GM23338 (cell line): ENCODE results near the gene NRP2. TPM values are rescaled to one million over a fixed set of nuclear protein-coding genes. Genes with fewer than 3 reads are reported as not detected.

Experiments used
- ATAC-seq: fragments of 200-7000 bp; cut with Tn5 transposase; 3 replicates; pipeline ENCODE4 v1.9.1; 2020
- DNase-seq: peaks from one replicate; pipeline ENCODE4 v3.0.0-alpha.2; 2015; ENCODE audit warnings: low spot score
- H2AFZ ChIP-seq: fragments of 200-600 bp; sonication (generic); 2 replicates; pipeline ENCODE4 v1.8.0; 2016; ENCODE audit warnings: antibody characterized with exemption, mild to moderate bottlenecking, moderate library complexity
- H3F3A ChIP-seq: fragments of 200-600 bp; sonication (generic); replicated peaks from 2 replicates; pipeline ENCODE4 v1.8.0; 2017; ENCODE audit warnings: antibody characterized with exemption, mixed run types, low read depth
- H3K27ac ChIP-seq: fragments of 200-600 bp; sonication (generic); 2 replicates; pipeline ENCODE4 v1.6.1; 2016; ENCODE audit warnings: low read depth
- H3K27me3 ChIP-seq: fragments of 200-600 bp; sonication (generic); 2 replicates; pipeline ENCODE4 v1.8.0; 2016; ENCODE audit warnings: mild to moderate bottlenecking, mixed run types, moderate library complexity; ENCODE audit not compliant: insufficient read depth
- H3K36me3 ChIP-seq: fragments of 200-600 bp; sonication (generic); 2 replicates; pipeline ENCODE4 v1.8.0; 2016; ENCODE audit warnings: mild to moderate bottlenecking; ENCODE audit not compliant: insufficient read depth
- H3K4me1 ChIP-seq: fragments of 200-600 bp; sonication (generic); 2 replicates; pipeline ENCODE4 v1.8.0; 2016; ENCODE audit warnings: mild to moderate bottlenecking, moderate library complexity; ENCODE audit not compliant: insufficient read depth
- H3K4me2 ChIP-seq: fragments of 200-600 bp; sonication (generic); 2 replicates; pipeline ENCODE4 v1.7.1; 2017; ENCODE audit warnings: mixed run types
- H3K4me3 ChIP-seq: fragments of 200-600 bp; sonication (generic); 2 replicates; pipeline ENCODE4 v1.6.1; 2016; ENCODE audit warnings: mixed run types
- H3K79me2 ChIP-seq: fragments of 200-600 bp; sonication (generic); replicated peaks from 2 replicates; pipeline ENCODE4 v1.8.0; 2017; ENCODE audit warnings: mild to moderate bottlenecking; ENCODE audit not compliant: insufficient read depth
- H3K9me2 ChIP-seq: fragments of 200-600 bp; sonication (generic); 2 replicates; pipeline ENCODE4 v1.8.0; 2017; ENCODE audit not compliant: insufficient read depth
- H4K20me1 ChIP-seq: fragments of 200-600 bp; sonication (generic); replicated peaks from 2 replicates; pipeline ENCODE4 v1.8.0; 2017; ENCODE audit warnings: mild to moderate bottlenecking; ENCODE audit not compliant: insufficient read depth
- H3K27ac Mint-ChIP-seq: 2 replicates; pipeline ENCODE4 v1.8.0; 2020; ENCODE audit warnings: inconsistent platforms, mild to moderate bottlenecking, moderate library complexity, mixed read lengths
- H3K27me3 Mint-ChIP-seq: 3 replicates; pipeline ENCODE4 v1.8.0; 2022; ENCODE audit warnings: low read depth, mild to moderate bottlenecking, moderate library complexity, mixed read lengths, inconsistent platforms; ENCODE audit not compliant: insufficient read depth, poor library complexity
- H3K36me3 Mint-ChIP-seq: 3 replicates; pipeline ENCODE4 v1.8.0; 2021; ENCODE audit warnings: low read depth, mild to moderate bottlenecking, inconsistent platforms, moderate library complexity, mixed read lengths
- H3K4me1 Mint-ChIP-seq: 3 replicates; pipeline ENCODE4 v1.8.0; 2020; ENCODE audit warnings: mild to moderate bottlenecking, inconsistent platforms, mixed read lengths
- H3K4me3 Mint-ChIP-seq: 3 replicates; pipeline ENCODE4 v1.8.0; 2021; ENCODE audit warnings: moderate library complexity, mild to moderate bottlenecking, inconsistent platforms, mixed read lengths
- H3K9me3 Mint-ChIP-seq: 3 replicates; pipeline ENCODE4 v1.8.0; 2020; ENCODE audit warnings: moderate library complexity, mild to moderate bottlenecking, inconsistent platforms, mixed read lengths
- CREB1 ChIP-seq: fragments of 250-450 bp; sonication (Bioruptor Pico); IDR thresholded peaks from 2 replicates; pipeline ENCODE4 v1.5.0; 2020; ENCODE audit warnings: low read depth, mild to moderate bottlenecking, moderate library complexity
- CTCF ChIP-seq, 2 experiments: fragments of 200-600 bp in 1 of 2; sonication (generic) in 1 of 2; conservative IDR thresholded peaks; 2 replicates each; pipeline versions ENCODE4 v1.5.1 to v1.6.1; 2016 to 2017; ENCODE audit warnings: antibody characterized with exemption in 2 of 2, low read depth in 2 of 2, mild to moderate bottlenecking in 2 of 2, moderate library complexity in 1 of 2
- ETS1 ChIP-seq: IDR thresholded peaks from 2 replicates; pipeline ENCODE4 v1.6.1; 2016; ENCODE audit warnings: antibody characterized with exemption
- EZH2 ChIP-seq: fragments of 200-600 bp; sonication (generic); IDR thresholded peaks from one replicate; pipeline ENCODE4 v1.8.0; 2017; ENCODE audit warnings: antibody characterized with exemption, mild to moderate bottlenecking, low read depth; ENCODE audit not compliant: unreplicated experiment
- EZH2phosphoT487 ChIP-seq: fragments of 200-600 bp; sonication (generic); IDR thresholded peaks from one replicate; pipeline ENCODE4 v1.8.1; 2018; ENCODE audit warnings: antibody characterized with exemption; ENCODE audit not compliant: unreplicated experiment
- JUNB ChIP-seq: IDR thresholded peaks from one replicate; pipeline ENCODE4 v1.6.1; 2016; ENCODE audit warnings: antibody characterized with exemption; ENCODE audit not compliant: unreplicated experiment
- NANOG ChIP-seq: IDR thresholded peaks from 2 replicates; pipeline ENCODE4 v1.6.1; 2016; ENCODE audit warnings: antibody characterized with exemption, borderline replicate concordance
- POLR2AphosphoS5 ChIP-seq: IDR thresholded peaks from 2 replicates; pipeline ENCODE4 v1.6.1; 2016; ENCODE audit warnings: antibody characterized with exemption, low read depth
- REST ChIP-seq: IDR thresholded peaks from one replicate; pipeline ENCODE4 v1.6.1; 2018; ENCODE audit warnings: antibody characterized with exemption; ENCODE audit not compliant: unreplicated experiment
- STAT1 ChIP-seq: IDR thresholded peaks from one replicate; pipeline ENCODE4 v1.6.1; 2016; ENCODE audit warnings: antibody characterized with exemption; ENCODE audit not compliant: unreplicated experiment
- ZNF114 ChIP-seq: fragments of 250-450 bp; sonication (Bioruptor Pico); IDR thresholded peaks from 2 replicates; pipeline ENCODE4 v1.5.0; 2020; ENCODE audit warnings: mild to moderate bottlenecking, moderate library complexity
- ZNF331 ChIP-seq: fragments of 250-450 bp; sonication (Bioruptor Pico); IDR thresholded peaks from 2 replicates; pipeline ENCODE4 v1.5.0; 2020; ENCODE audit warnings: low read depth, mild to moderate bottlenecking, moderate library complexity
- ZNF462 ChIP-seq: fragments of 250-450 bp; sonication (Bioruptor Pico); IDR thresholded peaks from 2 replicates; pipeline ENCODE4 v1.5.0; 2020; ENCODE audit warnings: mild to moderate bottlenecking, moderate library complexity
- polyA plus RNA-seq: library from polyadenylated mRNA; unstranded; fragments of >200 nt; fragmentation: Nextera tagmentation; extraction: Ambion mirVana; gene quantifications from 2 replicates; pipeline ENCODE4 v1.2.1, GENCODE V29; 2016
- total RNA-seq: library from RNA; depleted of rRNA; stranded (reverse); fragments of >200 nt; shearing (Covaris generic); gene quantifications from 2 replicates; pipeline ENCODE4 v1.2.3, GENCODE V29; 2014

Gene NRP2
- total and polyA plus RNA-seq, 2 experiments from 2014 or later, result 18.4 to 22.0 TPM

- Mint-ChIP-seq H3K27ac (no peak overlapping the region), H3K27me3 (peaks cover 7% of the 10 kb centered on the region), H3K4me3 (no peak overlapping the region), H3K36me3 (peaks cover 13% of the 10 kb centered on the region), H3K4me1 (peaks cover 9% of the 10 kb centered on the region), H3K9me3 (peaks cover 13% of the 10 kb centered on the region)
- Histone ChIP-seq H3K79me2 (no peaks in the 10 kb centered on the region), H4K20me1 (no peaks in the 10 kb centered on the region), H3K4me2 (no peak overlapping the region), H2AFZ (no peak overlapping the region), H3K4me1 (no peaks in the 10 kb centered on the region), H3K36me3 (no peaks in the 10 kb centered on the region), H3K27me3 (no peaks in the 10 kb centered on the region), H3K9me2 (no peaks in the 10 kb centered on the region), H3K27ac (no peak overlapping the region), H3K4me3 (no peak overlapping the region), H3F3A (no peaks in the 10 kb centered on the region)
- TF ChIP-seq REST (no peak), ZNF331 (CRISPR knock-in tag) (no peak), CREB1 (no peak), POLR2AphosphoS5 (no peak), STAT1 (no peak), NANOG (no peak), EZH2phosphoT487 (no peak), ZNF114 (CRISPR knock-in tag) (no peak), EZH2 (no peak), ETS1 (no peak), JUNB (no peak), ZNF462 (CRISPR knock-in tag) (no peak), CTCF (conservative IDR thresholded peaks at IDR 0.05; ENCODE audit: low read depth in 2 of 2) (no peak)
- no peak for DNase-seq
- no peak for ATAC-seq
Observed at GRCh38 chr2:205803500-205803899, 121.2 kb downstream of the NRP2 start.
